CD8-positive, alpha-beta memory T cell (primary cell): ENCODE measurements around the gene ACOX3. TPM values are rescaled to one million over a fixed set of nuclear protein-coding genes. Genes with fewer than 3 reads are reported as not detected.

Experiments
- CTCF ChIA-PET: fragments of 350-600 bp; sonication (Branson Sonifier 250); formaldehyde crosslinking; loops from one replicate; lab custom pipeline; 2021; ENCODE audit warnings: antibody characterized with exemption; lab: Charles Lee
- POLR2A ChIA-PET: fragments of 350-600 bp; sonication (Branson Sonifier 250); formaldehyde crosslinking; loops from one replicate; lab custom pipeline; 2021; ENCODE audit warnings: antibody characterized with exemption; lab: Charles Lee
- DNase-seq, 5 donors: peaks; one replicate each; pipeline versions ENCODE4 v3.0.0 to v3.0.0-alpha.2; 2020 to 2022; ENCODE audit warnings: mixed read lengths in 1 of 5
- H3K27ac ChIP-seq: one replicate; pipeline ENCODE4 v1.7.0; 2013; ENCODE audit warnings: low read depth, mild to moderate bottlenecking, low read length, moderate library complexity
- H3K27me3 ChIP-seq: 2 replicates; pipeline ENCODE4 v1.7.0; 2013; ENCODE audit warnings: low read length, mild to moderate bottlenecking; ENCODE audit not compliant: insufficient read depth, poor library complexity, severe bottlenecking
- H3K36me3 ChIP-seq: 2 replicates; pipeline ENCODE4 v1.7.0; 2013; ENCODE audit warnings: mild to moderate bottlenecking, low read length, moderate library complexity; ENCODE audit not compliant: insufficient read depth
- H3K4me1 ChIP-seq: 2 replicates; pipeline ENCODE4 v1.7.0; 2013; ENCODE audit warnings: mild to moderate bottlenecking, low read length, moderate library complexity; ENCODE audit not compliant: insufficient read depth
- H3K4me3 ChIP-seq: 2 replicates; pipeline ENCODE4 v1.7.0; 2013; ENCODE audit warnings: mild to moderate bottlenecking, low read length
- H3K9me3 ChIP-seq: 2 replicates; pipeline ENCODE4 v1.7.0; 2013; ENCODE audit warnings: mild to moderate bottlenecking, low read length
- H3K27ac Mint-ChIP-seq, 8 donors: one replicate each; pipeline ENCODE4 v1.8.0; 2020 to 2021; ENCODE audit warnings: mixed read lengths in 8 of 8, mild to moderate bottlenecking in 6 of 8, inconsistent platforms in 3 of 8, moderate library complexity in 3 of 8
- H3K27me3 Mint-ChIP-seq, 2 donors: one replicate each; pipeline ENCODE4 v1.8.0; 2020 to 2021; ENCODE audit warnings: mixed read lengths in 2 of 2, mild to moderate bottlenecking in 1 of 2, moderate library complexity in 1 of 2
- H3K36me3 Mint-ChIP-seq, 3 donors: one replicate each; pipeline ENCODE4 v1.8.0; 2020 to 2021; ENCODE audit warnings: mixed read lengths in 3 of 3, inconsistent platforms in 1 of 3, mild to moderate bottlenecking in 1 of 3
- H3K4me1 Mint-ChIP-seq, 3 donors: one replicate each; pipeline ENCODE4 v1.8.0; 2020 to 2021; ENCODE audit warnings: mixed read lengths in 3 of 3, inconsistent platforms in 1 of 3, mild to moderate bottlenecking in 1 of 3
- H3K4me3 Mint-ChIP-seq, 7 donors: one replicate each; pipeline ENCODE4 v1.8.0; 2020 to 2021; ENCODE audit warnings: mixed read lengths in 7 of 7, mild to moderate bottlenecking in 6 of 7, moderate library complexity in 4 of 7, inconsistent platforms in 2 of 7
- H3K9me3 Mint-ChIP-seq, 5 donors: one replicate each; pipeline ENCODE4 v1.8.0; 2020 to 2022; ENCODE audit warnings: mixed read lengths in 5 of 5, mild to moderate bottlenecking in 3 of 5, moderate library complexity in 2 of 5, inconsistent platforms in 1 of 5
- polyA plus RNA-seq: library from polyadenylated mRNA; unstranded; fragments of 300-500 nt; fragmentation: Illumina TruSeq; gene quantifications from one replicate; pipeline ENCODE4 v1.2.3, GENCODE V29; 2021
- total RNA-seq, 2 experiments: library from RNA; stranded (reverse); gene quantifications; one replicate each; pipeline ENCODE4 v1.2.3, GENCODE V29; 2021

The ACOX3 gene
- total and polyA plus RNA-seq, 3 experiments from 2014 or later, result 14.2 to 24.9 (median 22.3) TPM

GRCh38 chr4:8400632-8401325 lies 39.7 kb downstream of the ACOX3 start:
- no peak for DNase-seq
- no peak overlapping the region for H3K4me3 Mint-ChIP-seq
- no peak overlapping the region for H3K4me3 ChIP-seq
- H3K4me1 ChIP-seq, result no peaks in the 10 kb centered on the region
- H3K27me3 Mint-ChIP-seq, result no peaks in the 10 kb centered on the region
- POLR2A ChIA-PET, result no interaction called here
- H3K36me3 Mint-ChIP-seq, result peaks cover 0 to 69% (median 12%) of the 10 kb centered on the region in 3 donors
- peaks cover 8% of the 10 kb centered on the region for H3K36me3 ChIP-seq
- H3K9me3 Mint-ChIP-seq, result no peaks in the 10 kb centered on the region
- no peaks in the 10 kb centered on the region for H3K4me1 Mint-ChIP-seq
- H3K9me3 ChIP-seq, result no peaks in the 10 kb centered on the region
- no peaks in the 10 kb centered on the region for H3K27me3 ChIP-seq
- no peak overlapping the region for H3K27ac ChIP-seq
- H3K27ac Mint-ChIP-seq, result peak overlapping the region in 1 of 8 donors; percentile 91
- CTCF ChIA-PET, result no interaction called here

GRCh38 chr4:8399298-8399697 lies 41.2 kb downstream of the ACOX3 start:
- ChIA-PET CTCF (no interaction called here), POLR2A (no interaction called here)
- H3K9me3 ChIP-seq, result no peaks in the 10 kb centered on the region
- no peak overlapping the region for H3K4me3 ChIP-seq
- peaks cover 9% of the 10 kb centered on the region for H3K36me3 ChIP-seq
- no peak overlapping the region for H3K27ac ChIP-seq
- Mint-ChIP-seq H3K4me3 (no peak overlapping the region), H3K27ac (no peak overlapping the region), H3K27me3 (no peaks in the 10 kb centered on the region), H3K9me3 (no peaks in the 10 kb centered on the region), H3K4me1 (no peaks in the 10 kb centered on the region), H3K36me3 (peaks cover 0 to 66% (median 10%) of the 10 kb centered on the region in 3 donors)
- H3K4me1 ChIP-seq, result no peaks in the 10 kb centered on the region
- DNase-seq, result no peak
- no peaks in the 10 kb centered on the region for H3K27me3 ChIP-seq

- Histone ChIP-seq H3K36me3 (peaks cover 9% of the 10 kb centered on the region), H3K27me3 (no peaks in the 10 kb centered on the region), H3K4me3 (no peak overlapping the region), H3K9me3 (no peaks in the 10 kb centered on the region), H3K4me1 (no peaks in the 10 kb centered on the region), H3K27ac (no peak overlapping the region)
- ChIA-PET CTCF (no interaction called here), POLR2A (no interaction called here)
- H3K36me3 Mint-ChIP-seq, result peaks cover 0 to 68% (median 11%) of the 10 kb centered on the region in 3 donors
- no peak for DNase-seq
- H3K4me1 Mint-ChIP-seq, result no peaks in the 10 kb centered on the region
- no peak overlapping the region for H3K4me3 Mint-ChIP-seq
- no peaks in the 10 kb centered on the region for H3K9me3 Mint-ChIP-seq
- peak overlapping the region in 1 of 8 donors; percentile 58 for H3K27ac Mint-ChIP-seq
- no peaks in the 10 kb centered on the region for H3K27me3 Mint-ChIP-seq
Observed at GRCh38 chr4:8398347-8398746, 42.2 kb downstream of the ACOX3 start.

GRCh38 chr4:8396762-8397406 lies 43.6 kb downstream of the ACOX3 start:
- H3K4me1 Mint-ChIP-seq, result no peaks in the 10 kb centered on the region
- no peaks in the 10 kb centered on the region for H3K4me1 ChIP-seq
- H3K27me3 Mint-ChIP-seq, result no peaks in the 10 kb centered on the region
- H3K9me3 ChIP-seq, result no peaks in the 10 kb centered on the region
- peaks cover 4% of the 10 kb centered on the region for H3K36me3 ChIP-seq
- no peaks in the 10 kb centered on the region for H3K27me3 ChIP-seq
- no peak overlapping the region for H3K4me3 Mint-ChIP-seq
- no peak overlapping the region for H3K4me3 ChIP-seq
- no peak overlapping the region for H3K27ac Mint-ChIP-seq
- DNase-seq, result no peak
- CTCF ChIA-PET, result no interaction called here
- H3K27ac ChIP-seq, result no peak overlapping the region
- POLR2A ChIA-PET, result no interaction called here
- no peaks in the 10 kb centered on the region for H3K9me3 Mint-ChIP-seq
- peaks cover 0 to 74% (median 16%) of the 10 kb centered on the region in 3 donors for H3K36me3 Mint-ChIP-seq

- Histone ChIP-seq H3K4me1 (no peaks in the 10 kb centered on the region), H3K36me3 (peaks cover 4% of the 10 kb centered on the region), H3K9me3 (no peaks in the 10 kb centered on the region), H3K27me3 (no peaks in the 10 kb centered on the region), H3K4me3 (no peak overlapping the region), H3K27ac (no peak overlapping the region)
- peaks cover 0 to 75% (median 19%) of the 10 kb centered on the region in 3 donors for H3K36me3 Mint-ChIP-seq
- no peaks in the 10 kb centered on the region for H3K27me3 Mint-ChIP-seq
- no peak for DNase-seq
- no peak overlapping the region for H3K4me3 Mint-ChIP-seq
- peak overlapping the region in 2 of 8 donors; percentile 75 to 76 for H3K27ac Mint-ChIP-seq
- ChIA-PET POLR2A (no interaction called here), CTCF (interaction anchor here (1.1 kb wide), 1 partner anchor 219 kb away, joined by 3 read pairs; no protein-coding TSS in a partner anchor)
- H3K9me3 Mint-ChIP-seq, result no peaks in the 10 kb centered on the region
- no peaks in the 10 kb centered on the region for H3K4me1 Mint-ChIP-seq
Observed at GRCh38 chr4:8395504-8396296, 44.8 kb downstream of the ACOX3 start.

GRCh38 chr4:8394806-8395205 lies 45.7 kb downstream of the ACOX3 start:
- peaks cover 4% of the 10 kb centered on the region for H3K36me3 ChIP-seq
- ChIA-PET CTCF (interaction anchor here (1.1 kb wide), 1 partner anchor 218 kb away, joined by 3 read pairs; no protein-coding TSS in a partner anchor), POLR2A (no interaction called here)
- H3K4me1 Mint-ChIP-seq, result no peaks in the 10 kb centered on the region
- H3K4me3 Mint-ChIP-seq, result no peak overlapping the region
- H3K27ac Mint-ChIP-seq, result no peak overlapping the region
- no peaks in the 10 kb centered on the region for H3K27me3 Mint-ChIP-seq
- H3K27me3 ChIP-seq, result no peaks in the 10 kb centered on the region
- H3K27ac ChIP-seq, result no peak overlapping the region
- no peak overlapping the region for H3K4me3 ChIP-seq
- H3K4me1 ChIP-seq, result no peaks in the 10 kb centered on the region
- no peaks in the 10 kb centered on the region for H3K9me3 ChIP-seq
- peaks cover 0 to 79% (median 15%) of the 10 kb centered on the region in 3 donors for H3K36me3 Mint-ChIP-seq
- no peak for DNase-seq
- H3K9me3 Mint-ChIP-seq, result no peaks in the 10 kb centered on the region

- no peaks in the 10 kb centered on the region for H3K4me1 Mint-ChIP-seq
- ChIA-PET POLR2A (no interaction called here), CTCF (no interaction called here)
Observed at GRCh38 chr4:8394061-8394519, 46.4 kb downstream of the ACOX3 start.

More at GRCh38 chr4:8394061-8394519, 46.4 kb downstream of the ACOX3 start:
- Histone ChIP-seq H3K36me3 (peaks cover 8% of the 10 kb centered on the region), H3K4me3 (no peak overlapping the region), H3K4me1 (no peaks in the 10 kb centered on the region), H3K9me3 (no peaks in the 10 kb centered on the region), H3K27ac (no peak overlapping the region), H3K27me3 (no peaks in the 10 kb centered on the region)
- H3K4me3 Mint-ChIP-seq, result no peak overlapping the region
- no peak for DNase-seq
- H3K36me3 Mint-ChIP-seq, result peaks cover 0 to 79% (median 15%) of the 10 kb centered on the region in 3 donors
- H3K27me3 Mint-ChIP-seq, result no peaks in the 10 kb centered on the region
- H3K9me3 Mint-ChIP-seq, result no peaks in the 10 kb centered on the region
- H3K27ac Mint-ChIP-seq, result no peak overlapping the region
